IMR-90 (cell line): Measurements from ENCODE around the gene AKIRIN2.

Source experiments
- CTCF ChIP-seq: conservative IDR thresholded peaks from 2 replicates; pipeline ENCODE4 v1.5.1; 2012; ENCODE audit warnings: mild to moderate bottlenecking, low read depth, low read length, improper control_type of control experiment
- POLR2A ChIP-seq: IDR thresholded peaks from 2 replicates; pipeline ENCODE4 v1.6.1; 2012; ENCODE audit warnings: mild to moderate bottlenecking, low read depth, low read length
- RAD21 ChIP-seq: IDR thresholded peaks from 2 replicates; pipeline ENCODE4 v1.6.1; 2012; ENCODE audit warnings: low read length, improper control_type of control experiment
- SMC3 ChIP-seq: fragments of 150-350 bp; IDR thresholded peaks from 2 replicates; pipeline ENCODE4 v1.6.1; 2016; ENCODE audit warnings: low read depth, mild to moderate bottlenecking, antibody characterized with exemption, low read length, moderate library complexity

- TF ChIP-seq CTCF (no peak), RAD21 (no peak), POLR2A (no peak), SMC3 (no peak)
These were observed 16.8 kb upstream of the AKIRIN2 start for GRCh38 chr6:87718662-87719433.
